LNCaP clone FGC (cell line): ENCODE measurements around the gene SCGB1D4.
"Not testable (repeated sequence)": the region's sequence is repeated elsewhere in the genome, so short reads cannot be mapped to it uniquely, and the experiment has no call there.

Experiments used
- DNase-seq: peaks from one replicate; pipeline ENCODE4 v3.0.0-alpha.2; 2011; ENCODE audit warnings: low read depth
- H3K4me3 ChIP-seq: 2 replicates; pipeline ENCODE4 v1.5.1; 2011; ENCODE audit warnings: mild to moderate bottlenecking, low read depth, low read length, control low read depth
- TF ChIP-seq, protein P1 (sequence below): IDR thresholded peaks from 2 replicates; pipeline ENCODE4 v1.5.1; 2012; ENCODE audit warnings: mild to moderate bottlenecking; ENCODE audit not compliant: control insufficient read depth, insufficient read depth; ENCODE audit errors: extremely low read depth

The SCGB1D4 gene, protein sequence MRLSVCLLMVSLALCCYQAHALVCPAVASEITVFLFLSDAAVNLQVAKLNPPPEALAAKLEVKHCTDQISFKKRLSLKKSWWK

DNA sequence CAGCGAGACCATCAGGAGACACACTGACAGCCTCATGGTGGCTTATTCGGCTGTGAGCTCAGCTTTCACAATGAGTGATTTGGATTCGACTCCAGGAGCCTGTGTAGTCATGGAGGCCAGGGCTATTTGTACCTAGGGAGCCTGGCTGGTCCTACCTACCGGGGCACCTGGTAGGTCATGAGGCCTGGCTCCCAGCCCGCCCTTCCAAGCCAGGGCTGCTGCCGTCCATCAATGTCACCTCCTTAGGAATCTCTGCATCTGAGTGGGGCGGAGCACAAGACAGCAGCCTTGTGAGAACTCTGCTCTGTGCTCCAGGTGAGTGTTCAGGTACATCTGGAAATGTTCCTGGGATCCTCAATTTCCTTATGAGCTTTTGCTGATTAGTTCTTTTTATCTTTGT is at the start of gene SCGB1D4:
TSS of gene SCGB1D4 (minus strand) at position 101 of the 400 bp plus-strand sequence. CDS start at position 36, 65 bp downstream.
- no peak within 1 kb of the TSS for H3K4me3 ChIP-seq
- DNase-seq = no peak
- TF ChIP-seq, protein P1, sequence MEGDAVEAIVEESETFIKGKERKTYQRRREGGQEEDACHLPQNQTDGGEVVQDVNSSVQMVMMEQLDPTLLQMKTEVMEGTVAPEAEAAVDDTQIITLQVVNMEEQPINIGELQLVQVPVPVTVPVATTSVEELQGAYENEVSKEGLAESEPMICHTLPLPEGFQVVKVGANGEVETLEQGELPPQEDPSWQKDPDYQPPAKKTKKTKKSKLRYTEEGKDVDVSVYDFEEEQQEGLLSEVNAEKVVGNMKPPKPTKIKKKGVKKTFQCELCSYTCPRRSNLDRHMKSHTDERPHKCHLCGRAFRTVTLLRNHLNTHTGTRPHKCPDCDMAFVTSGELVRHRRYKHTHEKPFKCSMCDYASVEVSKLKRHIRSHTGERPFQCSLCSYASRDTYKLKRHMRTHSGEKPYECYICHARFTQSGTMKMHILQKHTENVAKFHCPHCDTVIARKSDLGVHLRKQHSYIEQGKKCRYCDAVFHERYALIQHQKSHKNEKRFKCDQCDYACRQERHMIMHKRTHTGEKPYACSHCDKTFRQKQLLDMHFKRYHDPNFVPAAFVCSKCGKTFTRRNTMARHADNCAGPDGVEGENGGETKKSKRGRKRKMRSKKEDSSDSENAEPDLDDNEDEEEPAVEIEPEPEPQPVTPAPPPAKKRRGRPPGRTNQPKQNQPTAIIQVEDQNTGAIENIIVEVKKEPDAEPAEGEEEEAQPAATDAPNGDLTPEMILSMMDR = no peak

DNA sequence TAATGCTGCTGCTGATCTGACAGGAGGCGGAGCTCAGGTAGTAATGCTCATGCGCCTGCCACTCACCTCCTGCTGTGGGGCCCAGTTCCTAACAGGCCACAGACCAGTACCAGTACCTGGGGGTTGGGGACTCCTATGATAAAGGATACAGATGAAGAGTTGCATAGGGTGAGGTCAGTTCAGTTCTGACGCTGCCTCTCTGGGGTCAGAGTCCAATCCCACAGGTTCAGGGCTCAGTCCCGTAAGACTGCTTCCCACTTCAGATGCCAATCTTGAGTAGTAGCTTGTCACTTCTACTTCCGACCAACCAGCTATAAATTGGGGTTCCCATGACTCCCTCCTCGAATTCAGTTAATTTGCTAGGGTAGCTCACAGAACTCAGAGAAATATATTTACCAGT is 47.0 kb upstream of the SCGB1D4 start:
- TF ChIP-seq, protein P1 = no peak
- no peak overlapping the region for H3K4me3 ChIP-seq
- no peak for DNase-seq

DNA sequence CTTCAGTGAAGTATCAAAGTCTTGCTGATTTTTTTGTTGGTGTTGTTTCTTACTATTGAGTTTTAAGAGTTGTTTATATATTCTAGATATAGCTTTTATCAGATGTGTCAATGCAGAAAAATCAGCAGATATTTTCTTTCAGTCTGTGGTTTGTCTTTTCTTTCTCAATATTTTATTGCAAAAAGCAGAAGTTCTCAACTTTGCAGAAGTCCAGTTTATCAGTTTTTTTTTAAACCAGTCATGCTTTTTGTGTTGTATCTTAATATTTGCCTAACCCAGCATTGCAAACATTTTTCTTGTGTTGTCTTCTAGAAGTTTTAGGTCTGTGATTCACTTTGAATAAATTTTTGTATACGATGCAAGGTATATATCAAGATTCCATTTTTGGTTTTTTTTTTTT is 45.3 kb upstream of the SCGB1D4 start:
- H3K4me3 ChIP-seq = no peak overlapping the region
- no peak for DNase-seq
- TF ChIP-seq, protein P1 = no peak

DNA sequence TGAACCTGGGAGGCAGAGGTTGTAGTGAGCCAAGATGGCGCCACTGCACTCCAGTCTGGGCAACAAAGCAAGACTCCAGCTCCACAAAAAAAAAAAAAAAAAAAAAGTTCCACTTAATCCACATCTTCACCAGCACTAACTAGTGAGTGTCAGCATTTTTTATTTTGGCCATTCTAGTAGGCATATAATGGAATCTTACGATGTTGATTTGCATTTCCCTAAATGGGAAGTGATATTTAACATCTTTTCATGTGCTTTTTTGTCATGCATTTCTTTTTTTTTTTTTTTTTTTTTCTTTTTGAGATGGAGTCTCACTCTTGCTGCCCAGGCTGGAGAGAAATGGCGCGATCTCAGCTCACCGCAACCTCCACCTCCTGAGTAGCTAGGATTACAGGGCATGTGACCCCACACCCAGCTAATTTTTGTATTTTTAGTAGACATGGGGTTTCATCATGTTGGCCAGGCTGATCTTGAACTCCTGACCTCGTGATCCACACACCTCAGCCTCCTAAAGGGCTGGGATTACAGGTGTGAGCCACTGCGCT is 44.8 kb upstream of the SCGB1D4 start:
- not testable (repeated sequence) for DNase-seq, H3K4me3 ChIP-seq

DNA sequence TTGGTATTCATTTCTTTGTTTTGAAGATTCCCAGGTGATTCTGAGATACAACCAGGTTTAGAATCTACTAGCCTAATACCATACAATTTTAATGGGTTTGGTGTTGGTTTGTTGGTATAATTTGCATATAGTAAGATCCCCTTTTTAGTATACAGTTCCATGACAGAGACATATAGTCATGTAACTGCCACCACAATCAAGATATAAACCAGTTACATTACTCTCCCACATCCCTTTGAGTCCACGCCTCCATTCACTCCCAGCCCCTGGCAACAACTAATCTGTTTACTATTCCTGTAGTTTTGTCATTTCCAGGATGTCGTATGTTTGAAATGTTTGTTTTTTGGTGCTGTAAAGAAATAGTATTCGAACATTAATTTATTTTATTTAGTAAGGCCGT is 42.7 kb upstream of the SCGB1D4 start:
- no peak for DNase-seq
- no peak overlapping the region for H3K4me3 ChIP-seq
- TF ChIP-seq, protein P1 = no peak

DNA sequence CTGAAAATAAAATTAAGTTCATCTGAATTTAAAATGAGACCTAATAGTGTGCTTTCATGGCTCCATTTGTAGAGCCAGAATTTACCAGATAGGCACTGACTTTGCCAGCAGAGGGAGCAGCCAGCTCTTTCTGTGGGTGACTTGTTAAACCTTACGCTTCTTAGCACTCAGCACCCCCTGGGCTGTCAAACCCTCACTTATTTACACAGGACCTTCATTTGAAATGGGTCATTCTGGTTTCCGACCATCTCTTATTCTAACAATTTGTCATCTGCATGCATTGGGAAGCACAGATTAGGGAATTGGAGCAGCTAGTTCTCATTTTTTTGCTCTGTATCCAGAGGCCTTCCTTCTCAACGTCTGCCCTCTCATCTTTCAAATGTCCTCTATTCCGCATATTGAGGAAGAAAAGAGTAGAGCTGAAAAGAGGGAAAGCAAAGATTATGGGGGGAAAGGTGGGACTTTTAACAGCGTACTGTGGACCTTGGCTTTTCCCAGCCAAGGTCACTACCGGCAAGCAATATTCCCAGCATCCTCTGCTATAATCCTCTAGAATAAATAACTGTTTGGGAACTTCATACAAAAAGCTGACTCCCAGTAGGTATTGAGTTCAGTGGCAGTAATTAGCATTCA is 41.5 kb upstream of the SCGB1D4 start:
- TF ChIP-seq, protein P1 = peak; percentile 88
- no peak for DNase-seq
- no peak overlapping the region for H3K4me3 ChIP-seq

DNA sequence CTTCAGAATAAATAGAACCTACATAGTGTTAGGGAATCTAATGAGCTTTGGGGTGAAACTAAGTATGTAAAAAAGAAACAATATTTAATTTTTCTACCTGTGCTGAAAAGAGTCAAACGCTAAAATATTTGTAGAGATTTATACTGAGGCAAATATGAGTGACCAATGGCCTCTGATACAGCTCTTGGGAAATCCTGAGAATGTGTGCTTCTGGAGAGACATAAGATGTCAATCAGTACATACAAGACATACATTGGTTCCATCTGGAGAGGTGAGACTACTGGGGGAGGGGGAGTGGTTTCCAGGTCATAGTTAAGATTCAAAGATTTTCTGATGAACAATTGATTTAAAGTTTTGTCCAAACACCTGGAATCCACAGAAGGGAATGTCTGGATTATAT is 39.3 kb upstream of the SCGB1D4 start:
- H3K4me3 ChIP-seq = no peak overlapping the region; the same call in 1 of the 2 replicates
- TF ChIP-seq, protein P1 = no peak
- DNase-seq = no peak
